ENCODE data around the gene MAPT. TPM values are rescaled to one million over a fixed set of nuclear protein-coding genes. Genes with fewer than 3 reads are reported as not detected.

Gene MAPT
- total RNA-seq, 1 experiment from 2014 or later, result 37.5 TPM

- TF ChIP-seq REST (IDR thresholded peaks at IDR 0.05; ENCODE audit: low read depth), result no peak
Observed at GRCh38 chr17:45889579-45889978, 4.8 kb upstream of the MAPT start (continued).

- Histone ChIP-seq H3K27me3 (ENCODE audit: insufficient read depth, low read length) (no peaks in the 10 kb centered on the region), H4K20me1 (ENCODE audit: insufficient read depth) (no peaks in the 10 kb centered on the region), H3K79me2 (ENCODE audit: insufficient read depth, low read length) (0 out of 2 replicates have a peak, but pooled peaks cover 4% of the 10 kb centered on the region), H3K4me1 (ENCODE audit: control insufficient read depth in 1 of 2, insufficient read depth in 2 of 2, low read length in 2 of 2) (peaks cover 3 to 20% of the 10 kb centered on the region in 2 experiments; a peak in 2 of 4 replicates), H3K9me3 (ENCODE audit: control insufficient read depth in 1 of 2, insufficient read depth in 1 of 2, low read depth in 1 of 2, low read length in 2 of 2) (no peaks in the 10 kb centered on the region), H3K36me3 (ENCODE audit: control insufficient read depth in 1 of 2, insufficient read depth in 2 of 2, low read length in 2 of 2) (no peaks in the 10 kb centered on the region), H3K27ac (ENCODE audit: low read depth, low read length) (peak overlapping the region; percentile 23; the same call in 1 of the 2 replicates), H3K9me2 (ENCODE audit: insufficient read depth) (no peaks in the 10 kb centered on the region), H3K4me2 (ENCODE audit: low read length) (peak overlapping the region; percentile 98), H3K9ac (ENCODE audit: low read length) (peak overlapping the region; percentile 61), H3K4me3 (replicated peaks in 1 of 2; ENCODE audit: low read depth in 1 of 2, low read length in 2 of 2) (peak overlapping the region; percentile 42 to 93), H2AFZ (ENCODE audit: low read depth, low read length, poor library complexity, severe bottlenecking) (peak overlapping the region; percentile 75)
- TF ChIP-seq YY1 (IDR thresholded peaks at IDR 0.05; ENCODE audit: extremely low read depth, insufficient replicate concordance, low read depth, low read length), result no peak
- TF ChIP-seq EZH2phosphoT487 (IDR thresholded peaks at IDR 0.05; ENCODE audit: borderline replicate concordance), result no peak
- TF ChIP-seq ATF3 (IDR thresholded peaks at IDR 0.05), result no peak
- no peak; the same call in 1 of the 2 replicates for TF ChIP-seq SIN3A (IDR thresholded peaks at IDR 0.05; ENCODE audit: low read depth)
- no peak for TF ChIP-seq ZBTB33 (IDR thresholded peaks at IDR 0.05; ENCODE audit: extremely low read depth, insufficient replicate concordance, low read length)
- no peak for TF ChIP-seq FOSL1 (IDR thresholded peaks at IDR 0.05; ENCODE audit: low read depth)
- TF ChIP-seq TCF7L2 (IDR thresholded peaks at IDR 0.05; ENCODE audit: borderline replicate concordance, extremely low read depth, insufficient read depth, insufficient read length), result no peak
- TF ChIP-seq SP1 (IDR thresholded peaks at IDR 0.05; ENCODE audit: low read depth), result no peak
- intact Hi-C loops (cut with micrococcal nuclease), result no loop called here
- RAD21 ChIA-PET (ENCODE audit: low non-redundant PET in 1 of 2, low total read pairs in 2 of 2, uncharacterized antibody in 2 of 2, unreplicated experiment in 2 of 2), result no interaction called here
- no peak for DNase-seq (ENCODE audit: low read depth, low spot score)
- POLR2A ChIA-PET, result interaction anchor here (0.6 kb wide), 1 partner anchor 52 kb away, joined by 3 read pairs; no protein-coding TSS in a partner anchor
- TSS peak; percentile 97 for BruUV-seq (replicated peaks)
- CTCF ChIA-PET, result interaction anchor here (0.9 to 2.5 kb wide), 5 partner anchors 14 to 253 kb away, joined by 3 to 11 read pairs (median 5); no protein-coding TSS in a partner anchor
- ATAC-seq, result no peak
Observed at GRCh38 chr17:45893725-45894021, 681 bp upstream of the MAPT start.

Data from HCT116 (cell line).